GM19438 (cell line): Measurements from ENCODE around the gene TTLL4.

Source experiments
- ATAC-seq: cut with Tn5 transposase; IDR thresholded peaks from one replicate; pipeline ENCODE4 v1.9.1; 2021; ENCODE audit warnings: low read depth; ENCODE audit not compliant: unreplicated experiment

The TTLL4 gene

GRCh38 chr2:218710334-218710686 lies 325 bp upstream of the TTLL4 start:
- ATAC-seq = no peak

GRCh38 chr2:218711550-218711929 lies 905 bp downstream of the TTLL4 start:
- ATAC-seq = no peak

GRCh38 chr2:218713922-218714321 lies 3.3 kb downstream of the TTLL4 start:
- ATAC-seq = no peak

- ATAC-seq = no peak
Measured at GRCh38 chr2:218716070-218716469, 5.4 kb downstream of the TTLL4 start.

- no peak for ATAC-seq
Measured at GRCh38 chr2:218717262-218717661, 6.6 kb downstream of the TTLL4 start.

GRCh38 chr2:218718058-218718457 lies 7.4 kb downstream of the TTLL4 start:
- ATAC-seq = no peak

- ATAC-seq = no peak
Measured at GRCh38 chr2:218719457-218719856, 8.8 kb downstream of the TTLL4 start.

GRCh38 chr2:218720048-218721041 lies 9.7 kb downstream of the TTLL4 start:
- ATAC-seq = no peak

GRCh38 chr2:218721488-218721887 lies 10.9 kb downstream of the TTLL4 start:
- ATAC-seq = no peak

- no peak for ATAC-seq
Measured at GRCh38 chr2:218721934-218722333, 11.3 kb downstream of the TTLL4 start.

GRCh38 chr2:218722419-218722818 lies 11.8 kb downstream of the TTLL4 start:
- no peak for ATAC-seq

- ATAC-seq = no peak
Measured at GRCh38 chr2:218722876-218723785, 12.5 kb downstream of the TTLL4 start.

- ATAC-seq = no peak
Measured at GRCh38 chr2:218726004-218726574, 15.5 kb downstream of the TTLL4 start.

- ATAC-seq = no peak
Measured at GRCh38 chr2:218727502-218728165, 17.0 kb downstream of the TTLL4 start.

GRCh38 chr2:218729640-218730039 lies 19.0 kb downstream of the TTLL4 start:
- no peak for ATAC-seq

- no peak for ATAC-seq
Measured at GRCh38 chr2:218732052-218732760, 21.6 kb downstream of the TTLL4 start.

GRCh38 chr2:218732761-218733158 lies 22.1 kb downstream of the TTLL4 start:
- ATAC-seq = no peak

- ATAC-seq = no peak
Measured at GRCh38 chr2:218733171-218734021, 22.8 kb downstream of the TTLL4 start.
